GM06990 (cell line): ENCODE data around the gene CDH4.
"Not testable (repeated sequence)": the region's sequence is repeated elsewhere in the genome, so short reads cannot be mapped to it uniquely, and the experiment has no call there.

ENCODE experiments used
- DNase-seq: peaks from one replicate; pipeline ENCODE4 v3.0.0-alpha.2; 2011; ENCODE audit not compliant: insufficient read length; ENCODE audit errors: extremely low read depth
- H3K27me3 ChIP-seq: replicated peaks from 2 replicates; pipeline ENCODE4 v1.6.0; 2011; ENCODE audit warnings: low read length; ENCODE audit not compliant: control insufficient read depth, insufficient read depth
- H3K36me3 ChIP-seq: 2 replicates; pipeline ENCODE4 v1.5.1; 2011; ENCODE audit warnings: low read length; ENCODE audit not compliant: control insufficient read depth, insufficient read depth
- H3K4me3 ChIP-seq: replicated peaks from 2 replicates; pipeline ENCODE4 v1.5.1; 2011; ENCODE audit warnings: low read depth, mild to moderate bottlenecking, control low read depth, low read length
- CTCF ChIP-seq: IDR thresholded peaks from 2 replicates; pipeline ENCODE4 v1.5.1; 2011; ENCODE audit warnings: low read length, control low read depth, mild to moderate bottlenecking, inconsistent platforms; ENCODE audit not compliant: insufficient read depth, poor library complexity, severe bottlenecking

CDH4 gene

DNA sequence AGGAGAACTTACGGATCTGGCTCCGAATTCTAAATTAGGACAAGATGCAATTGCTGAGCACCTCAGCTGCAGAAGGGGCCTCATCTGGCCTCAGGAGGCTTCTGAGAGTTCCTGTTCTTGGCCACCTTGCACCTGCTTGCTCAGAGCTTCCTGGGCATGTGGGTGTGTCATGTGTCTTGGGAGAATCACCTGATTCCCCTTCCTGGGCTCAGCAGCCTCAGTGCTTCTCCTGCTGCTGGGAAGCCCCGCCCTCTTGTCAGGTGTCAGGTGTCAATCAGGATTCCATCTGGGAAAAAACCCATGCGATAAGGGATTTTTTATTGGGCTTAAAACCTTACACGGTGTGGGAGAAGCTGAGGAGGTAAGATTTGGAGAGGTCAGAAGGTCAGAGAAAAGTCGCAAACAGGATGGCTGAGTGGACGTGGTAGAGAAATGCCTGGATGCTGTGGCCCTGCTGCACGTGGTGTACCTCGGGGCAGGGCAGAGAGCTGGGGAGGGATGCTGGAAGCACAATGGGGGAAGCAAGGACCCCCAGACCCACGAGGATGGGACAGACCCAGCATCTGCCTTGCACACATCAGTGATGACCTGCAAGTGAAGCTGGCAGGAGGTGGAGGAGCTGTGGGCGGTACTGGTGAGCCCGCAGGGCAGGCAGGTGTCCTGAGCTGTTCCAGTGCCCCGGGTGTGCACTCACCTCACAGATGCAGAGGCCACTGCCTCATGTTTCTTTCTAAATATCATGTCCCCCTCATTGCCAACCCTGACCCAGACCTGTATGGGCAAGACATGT, 170.8 kb downstream of the CDH4 start:
- DNase-seq = no peak
- TF ChIP-seq CTCF = no peak
- Histone ChIP-seq H3K36me3 (no peaks in the 10 kb centered on the region), H3K4me3 (no peak overlapping the region), H3K27me3 (no peaks in the 10 kb centered on the region)

DNA sequence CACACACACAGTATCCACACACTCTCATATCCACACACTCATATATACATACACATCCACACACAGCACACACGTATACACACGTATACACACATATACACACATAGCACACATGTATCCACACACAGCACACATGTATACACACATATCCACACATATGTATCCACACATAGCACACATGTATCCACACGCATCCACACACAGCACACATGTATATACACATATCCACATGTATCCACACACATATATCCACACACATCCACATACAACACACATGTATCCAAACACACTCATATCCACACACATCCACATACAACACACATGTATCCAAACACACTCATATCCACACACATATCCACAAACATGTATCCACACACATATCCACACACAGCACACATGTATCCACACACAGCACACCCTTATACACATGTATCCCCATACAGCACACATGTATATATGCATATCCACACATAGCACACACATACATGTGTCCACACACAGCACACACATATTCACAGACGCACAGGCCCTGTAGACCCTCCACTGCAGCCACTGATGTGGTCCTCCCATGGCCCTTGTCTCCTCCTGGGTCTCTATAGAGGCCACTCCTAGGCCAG, 172.1 kb downstream of the CDH4 start:
- DNase-seq = no peak
- no peak overlapping the region for H3K4me3 ChIP-seq
- no peak for TF ChIP-seq CTCF
- no peaks in the 10 kb centered on the region for H3K27me3 ChIP-seq
- H3K36me3 ChIP-seq = no peaks in the 10 kb centered on the region

DNA sequence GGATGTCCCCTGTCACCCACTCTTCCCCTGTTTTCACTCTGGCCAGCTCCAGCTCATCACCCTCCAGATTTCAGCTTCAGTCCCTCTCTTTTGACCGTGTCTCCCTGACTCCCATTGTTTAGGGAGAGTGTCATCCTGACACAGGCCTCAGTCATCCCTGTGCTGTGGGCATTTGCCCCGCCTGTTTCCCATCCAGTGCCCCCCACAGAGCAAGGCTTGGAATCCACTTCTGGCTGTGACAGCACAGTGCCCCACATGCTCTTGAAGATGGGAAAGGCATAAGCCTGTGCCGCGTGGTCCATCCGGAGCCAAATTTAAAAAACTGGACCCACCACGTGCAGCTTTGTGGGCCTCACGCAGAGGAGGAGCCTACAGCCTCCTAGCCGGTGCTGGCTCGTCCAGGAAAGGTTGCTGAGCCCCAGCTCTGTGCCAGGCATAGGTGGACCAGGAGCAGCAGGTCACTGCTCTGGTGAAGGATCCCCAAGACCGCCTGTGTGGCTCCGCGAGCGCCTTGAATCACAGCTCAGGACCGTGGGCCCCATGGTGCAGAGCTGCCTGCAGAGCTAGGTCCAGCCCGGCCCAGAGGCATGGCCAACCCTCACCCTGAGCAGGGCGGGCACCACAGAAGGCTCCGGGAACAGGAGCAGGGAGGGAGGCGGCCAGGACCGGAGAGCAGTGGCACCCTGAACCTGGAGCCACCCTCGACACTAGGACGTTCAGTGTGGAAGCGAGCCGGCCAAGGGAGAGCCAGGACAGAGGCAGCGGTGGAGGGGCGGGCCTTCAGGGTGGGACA, 172.8 kb downstream of the CDH4 start:
- no peaks in the 10 kb centered on the region for H3K36me3 ChIP-seq
- no peak for DNase-seq
- no peak for TF ChIP-seq CTCF
- no peaks in the 10 kb centered on the region for H3K27me3 ChIP-seq
- no peak overlapping the region for H3K4me3 ChIP-seq

DNA sequence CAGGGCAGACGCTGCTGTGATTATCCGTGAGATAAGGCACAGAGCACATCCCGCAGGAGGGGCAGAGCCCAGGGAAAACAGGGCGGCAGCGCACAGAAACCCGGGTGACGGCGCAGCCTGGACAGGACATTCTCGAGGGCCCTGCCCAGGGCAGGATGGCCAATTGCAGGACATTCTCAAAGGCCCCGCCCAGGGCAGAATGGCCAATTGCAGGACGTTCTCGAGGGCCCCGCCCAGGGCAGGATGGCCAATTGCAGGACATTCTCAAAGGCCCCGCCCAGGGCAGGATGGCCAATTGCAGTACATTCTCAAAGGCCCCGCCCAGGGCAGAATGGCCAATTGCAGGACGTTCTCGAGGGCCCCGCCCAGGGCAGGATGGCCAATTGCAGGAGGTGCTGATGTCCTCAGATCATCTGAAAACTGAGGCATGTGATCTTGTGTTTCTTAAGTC, 173.5 kb downstream of the CDH4 start:
- H3K4me3 ChIP-seq, H3K36me3 ChIP-seq, DNase-seq, H3K27me3 ChIP-seq: not testable (repeated sequence)

- no peak overlapping the region for H3K4me3 ChIP-seq
- no peak for TF ChIP-seq CTCF
- no peaks in the 10 kb centered on the region for H3K27me3 ChIP-seq
- no peak for DNase-seq
- no peaks in the 10 kb centered on the region for H3K36me3 ChIP-seq
Measured at GRCh38 chr20:61426352-61426751, 174.3 kb downstream of the CDH4 start.
